Measurements from ENCODE around the gene GTSE1.

- TF ChIP-seq POLR2AphosphoS5 (IDR thresholded peaks at IDR 0.05) = no peak
- TF ChIP-seq POLR2A (IDR thresholded peaks at IDR 0.05) = no peak
These were observed 62.1 kb downstream of the GTSE1 start for GRCh38 chr22:46358766-46359165.
